ENCODE results near the gene NFXL1. TPM values are rescaled to one million over a fixed set of nuclear protein-coding genes. Genes with fewer than 3 reads are reported as not detected.
"Not testable (repeated sequence)": the region's sequence is repeated elsewhere in the genome, so short reads cannot be mapped to it uniquely, and the experiment has no call there.

NFXL1 gene
- total RNA-seq, 1 donor from 2014 or later: 11.7 TPM

GRCh38 chr4:47926667-47927258 lies 12.4 kb upstream of the NFXL1 start:
- Histone ChIP-seq H3K36me3 (ENCODE audit: control insufficient read depth, insufficient read depth, low read length) (no peaks in the 10 kb centered on the region), H3K27me3 (ENCODE audit: control insufficient read depth, insufficient read depth, low read length) (no peaks in the 10 kb centered on the region), H3K4me3 (ENCODE audit: low read depth, low read length) (peak overlapping the region; percentile 19)
- TF ChIP-seq, protein P1, sequence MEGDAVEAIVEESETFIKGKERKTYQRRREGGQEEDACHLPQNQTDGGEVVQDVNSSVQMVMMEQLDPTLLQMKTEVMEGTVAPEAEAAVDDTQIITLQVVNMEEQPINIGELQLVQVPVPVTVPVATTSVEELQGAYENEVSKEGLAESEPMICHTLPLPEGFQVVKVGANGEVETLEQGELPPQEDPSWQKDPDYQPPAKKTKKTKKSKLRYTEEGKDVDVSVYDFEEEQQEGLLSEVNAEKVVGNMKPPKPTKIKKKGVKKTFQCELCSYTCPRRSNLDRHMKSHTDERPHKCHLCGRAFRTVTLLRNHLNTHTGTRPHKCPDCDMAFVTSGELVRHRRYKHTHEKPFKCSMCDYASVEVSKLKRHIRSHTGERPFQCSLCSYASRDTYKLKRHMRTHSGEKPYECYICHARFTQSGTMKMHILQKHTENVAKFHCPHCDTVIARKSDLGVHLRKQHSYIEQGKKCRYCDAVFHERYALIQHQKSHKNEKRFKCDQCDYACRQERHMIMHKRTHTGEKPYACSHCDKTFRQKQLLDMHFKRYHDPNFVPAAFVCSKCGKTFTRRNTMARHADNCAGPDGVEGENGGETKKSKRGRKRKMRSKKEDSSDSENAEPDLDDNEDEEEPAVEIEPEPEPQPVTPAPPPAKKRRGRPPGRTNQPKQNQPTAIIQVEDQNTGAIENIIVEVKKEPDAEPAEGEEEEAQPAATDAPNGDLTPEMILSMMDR (IDR thresholded peaks at IDR 0.05; ENCODE audit: insufficient read depth, low read length, poor library complexity, severe bottlenecking): peak; percentile 88
- no peak for DNase-seq (ENCODE audit: low read depth)

GRCh38 chr4:47923261-47923608 lies 8.9 kb upstream of the NFXL1 start:
- H3K4me3 ChIP-seq (ENCODE audit: low read depth, low read length); DNase-seq (ENCODE audit: low read depth); H3K27me3 ChIP-seq (ENCODE audit: control insufficient read depth, insufficient read depth, low read length); H3K36me3 ChIP-seq (ENCODE audit: control insufficient read depth, insufficient read depth, low read length): not testable (repeated sequence)

DNA sequence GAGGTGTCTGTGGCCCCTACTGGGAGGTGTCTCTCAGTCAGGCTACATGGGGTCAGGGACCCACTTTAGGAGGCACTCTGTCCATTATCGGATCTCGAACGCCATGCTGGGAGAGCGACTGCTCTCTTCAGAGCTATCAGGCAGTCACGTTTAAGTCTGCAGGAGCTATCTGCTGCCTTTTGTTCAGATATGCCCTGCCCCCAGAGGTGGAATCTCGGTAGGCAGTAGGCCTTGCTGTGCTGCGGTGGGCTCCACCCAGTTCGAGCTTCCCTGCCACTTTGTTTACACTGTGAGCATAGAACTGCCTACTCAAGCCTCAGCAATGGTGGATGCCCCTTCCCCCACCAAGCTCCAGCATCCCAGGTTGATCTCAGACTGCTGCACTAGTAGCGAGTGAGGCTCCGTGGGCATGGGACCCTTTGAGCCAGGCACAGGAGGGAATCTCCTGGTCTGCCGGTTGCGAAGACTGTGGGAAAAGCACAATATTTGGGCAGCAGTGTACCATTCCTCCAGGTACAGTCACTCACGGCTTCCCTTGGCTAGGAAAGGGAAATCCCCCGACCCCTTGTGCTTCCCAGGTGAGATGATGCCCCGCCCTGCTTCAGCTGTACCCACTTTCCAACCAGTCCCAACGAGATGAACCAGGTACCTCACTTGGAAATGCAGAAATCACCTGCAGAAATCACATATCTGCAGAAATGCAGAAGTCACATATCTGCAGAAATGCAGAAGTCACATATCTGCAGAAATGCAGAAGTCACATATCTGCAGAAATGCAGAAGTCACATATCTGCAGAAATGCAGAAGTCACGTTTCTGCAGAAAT lies 8.3 kb upstream of the NFXL1 start:
- not testable (repeated sequence) for H3K36me3 ChIP-seq (ENCODE audit: control insufficient read depth, insufficient read depth, low read length); DNase-seq (ENCODE audit: low read depth); H3K4me3 ChIP-seq (ENCODE audit: low read depth, low read length); H3K27me3 ChIP-seq (ENCODE audit: control insufficient read depth, insufficient read depth, low read length)

DNA sequence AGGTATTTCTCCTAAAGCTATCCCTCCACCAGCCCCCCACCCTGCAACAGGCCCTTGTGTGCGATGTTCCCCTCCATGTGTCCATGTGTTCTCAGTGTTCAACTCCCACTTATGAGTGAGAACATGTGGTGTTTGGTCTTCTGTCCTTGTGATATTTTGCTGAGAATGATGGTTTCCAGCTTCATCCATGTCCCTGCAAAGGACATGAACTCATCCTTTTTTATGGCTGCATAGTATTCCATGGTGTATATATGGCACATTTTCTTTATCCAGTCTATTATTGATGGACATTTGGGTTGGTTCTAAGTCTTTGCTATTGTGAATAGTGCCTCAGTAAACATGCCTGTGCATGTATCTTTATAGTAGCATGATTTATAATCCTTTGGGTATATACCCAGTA lies 2.8 kb upstream of the NFXL1 start:
- not testable (repeated sequence) for H3K4me3 ChIP-seq (ENCODE audit: low read depth, low read length); DNase-seq (ENCODE audit: low read depth); H3K36me3 ChIP-seq (ENCODE audit: control insufficient read depth, insufficient read depth, low read length); H3K27me3 ChIP-seq (ENCODE audit: control insufficient read depth, insufficient read depth, low read length)

DNA sequence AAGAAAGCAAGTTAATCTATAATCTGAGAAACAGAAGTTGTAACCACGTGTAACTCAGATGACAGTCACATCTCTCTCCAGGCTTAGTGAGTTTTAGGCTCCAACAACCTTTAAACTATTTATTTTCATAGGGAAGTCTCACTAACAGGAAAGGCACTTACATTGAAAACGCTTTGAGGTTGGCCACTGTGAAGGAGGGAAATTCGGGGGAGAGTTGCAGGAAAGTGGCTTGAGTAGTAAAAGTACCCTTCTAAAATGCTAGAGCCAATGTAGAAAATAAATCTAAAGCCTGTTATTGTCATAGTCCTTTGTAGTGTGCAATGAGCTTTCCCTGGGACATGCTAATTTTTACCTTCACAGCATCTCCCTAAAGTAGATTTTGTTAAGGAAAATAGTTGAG lies 995 bp upstream of the NFXL1 start:
- DNase-seq (ENCODE audit: low read depth): no peak
- no peaks in the 10 kb centered on the region for H3K36me3 ChIP-seq (ENCODE audit: control insufficient read depth, insufficient read depth, low read length)
- no peak overlapping the region for H3K4me3 ChIP-seq (ENCODE audit: low read depth, low read length)
- H3K27me3 ChIP-seq (ENCODE audit: control insufficient read depth, insufficient read depth, low read length): no peaks in the 10 kb centered on the region
- TF ChIP-seq, protein P1 (IDR thresholded peaks at IDR 0.05; ENCODE audit: insufficient read depth, low read length, poor library complexity, severe bottlenecking): no peak

DNA sequence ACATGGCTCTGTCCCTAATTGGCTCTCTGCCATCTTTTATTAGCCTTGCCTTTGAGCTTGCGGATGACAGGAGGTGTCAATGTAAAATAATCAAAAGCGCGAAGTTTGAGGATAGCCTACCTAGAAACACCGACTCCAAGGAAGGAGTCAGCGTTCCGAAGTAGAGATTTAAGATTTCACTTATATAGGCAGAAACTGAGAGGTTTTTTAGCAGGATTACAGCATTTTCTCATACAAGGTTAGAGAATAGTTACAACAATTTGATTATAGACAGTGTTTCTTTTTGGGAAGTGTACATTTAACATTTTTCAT lies 499 bp upstream of the NFXL1 start:
- Histone ChIP-seq H3K4me3 (ENCODE audit: low read depth, low read length) (peak overlapping the region; percentile 75), H3K27me3 (ENCODE audit: control insufficient read depth, insufficient read depth, low read length) (no peaks in the 10 kb centered on the region), H3K36me3 (ENCODE audit: control insufficient read depth, insufficient read depth, low read length) (no peaks in the 10 kb centered on the region)
- TF ChIP-seq, protein P1 (IDR thresholded peaks at IDR 0.05; ENCODE audit: insufficient read depth, low read length, poor library complexity, severe bottlenecking): no peak
- no peak for DNase-seq (ENCODE audit: low read depth)

DNA sequence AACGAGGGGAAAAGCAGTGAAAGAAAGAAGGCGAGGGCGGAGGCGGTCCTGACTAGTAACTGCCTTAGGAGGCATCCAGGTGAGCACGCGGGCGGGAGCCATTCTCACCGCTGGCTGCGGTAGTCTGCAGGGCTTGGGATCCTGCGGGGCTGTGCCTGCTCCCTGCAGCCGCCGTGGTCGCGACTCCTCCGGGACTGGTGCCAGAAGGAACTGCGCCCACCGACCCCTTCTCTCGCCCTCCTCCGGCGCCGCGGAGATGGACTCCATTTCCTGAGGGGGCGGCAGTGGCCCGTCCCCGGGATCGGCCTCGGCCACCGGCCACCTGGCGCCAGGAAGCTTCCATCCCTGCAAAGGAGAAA lies 543 bp downstream of the NFXL1 start:
- TF ChIP-seq, protein P1 (IDR thresholded peaks at IDR 0.05; ENCODE audit: insufficient read depth, low read length, poor library complexity, severe bottlenecking): no peak
- Histone ChIP-seq H3K27me3 (ENCODE audit: control insufficient read depth, insufficient read depth, low read length) (no peaks in the 10 kb centered on the region), H3K4me3 (ENCODE audit: low read depth, low read length) (peak overlapping the region; percentile 75), H3K36me3 (ENCODE audit: control insufficient read depth, insufficient read depth, low read length) (no peaks in the 10 kb centered on the region)
- DNase-seq (ENCODE audit: low read depth): no peak
